Uterus (tissue), 4 donors: ENCODE data around the gene SULT2A1. TPM values are rescaled to one million over a fixed set of nuclear protein-coding genes. Genes with fewer than 3 reads are reported as not detected.

Source experiments
- DNase-seq, 2 donors: peaks; one replicate each; pipeline ENCODE4 v3.0.0-alpha.2; 2019 to 2020
- H3K27ac ChIP-seq, 2 donors: fragments of 200-600 bp; sonication (generic); 1 replicate in 1 of 2; 2 replicates in 1 of 2; pipeline ENCODE4 v1.5.1; 2016 to 2018
- H3K27me3 ChIP-seq, 2 donors: fragments of 200-600 bp; sonication (generic); one replicate each; pipeline ENCODE4 v1.5.1; 2018 to 2019; ENCODE audit warnings: control low read depth in 1 of 2
- H3K36me3 ChIP-seq, 2 donors: fragments of 200-600 bp; sonication (generic); one replicate each; pipeline ENCODE4 v1.5.1; 2019; ENCODE audit warnings: control low read depth in 1 of 2
- H3K4me1 ChIP-seq, 2 donors: fragments of 200-600 bp; sonication (generic); one replicate each; pipeline ENCODE4 v1.5.1; 2018 to 2019; ENCODE audit warnings: control low read depth in 1 of 2
- H3K4me3 ChIP-seq, 2 donors: fragments of 200-600 bp; sonication (generic); 1 replicate in 1 of 2; 2 replicates in 1 of 2; pipeline ENCODE4 v1.5.1; 2018 to 2019; ENCODE audit warnings: mild to moderate bottlenecking in 1 of 2
- H3K9me3 ChIP-seq, 2 donors: fragments of 200-600 bp; sonication (generic); one replicate each; pipeline ENCODE4 v1.5.1; 2019; ENCODE audit warnings: control low read depth in 1 of 2
- POLR2A ChIP-seq, 2 donors: fragments of 450-650 bp; IDR thresholded peaks; one replicate each; pipeline ENCODE4 v1.6.1; 2016; ENCODE audit warnings: antibody characterized with exemption in 2 of 2, mild to moderate bottlenecking in 1 of 2, moderate library complexity in 1 of 2
- intact Hi-C: fragments of 100-400 bp; cut with DNase I; formaldehyde crosslinking; loops from one replicate; pipeline ENCODE4 v1.15.1; 2023; ENCODE audit warnings: low total_unique reads
- total RNA-seq, 4 donors: library from RNA; depleted of rRNA in 3 of 4; stranded (reverse); fragments of >200 nt in 3 of 4; gene quantifications; one replicate each; pipeline versions ENCODE4 v1.1.0 to v1.2.4, GENCODE V29; 2014 to 2023
- TF ChIP-seq, protein P1 (sequence below), 4 experiments: fragments of 200-600 bp in 2 of 4; fragments of 450-650 bp in 2 of 4; sonication (generic) in 2 of 4; IDR thresholded peaks; one replicate each; pipeline ENCODE4 v1.5.1; 2016 to 2019; ENCODE audit warnings: antibody characterized with exemption in 4 of 4, mild to moderate bottlenecking in 2 of 4, moderate library complexity in 1 of 4
- donor health status: DM: yes; HTN: yes; CAD: no.

Gene SULT2A1
- total RNA-seq, 4 donors from 2014 or later, result not detected

DNA sequence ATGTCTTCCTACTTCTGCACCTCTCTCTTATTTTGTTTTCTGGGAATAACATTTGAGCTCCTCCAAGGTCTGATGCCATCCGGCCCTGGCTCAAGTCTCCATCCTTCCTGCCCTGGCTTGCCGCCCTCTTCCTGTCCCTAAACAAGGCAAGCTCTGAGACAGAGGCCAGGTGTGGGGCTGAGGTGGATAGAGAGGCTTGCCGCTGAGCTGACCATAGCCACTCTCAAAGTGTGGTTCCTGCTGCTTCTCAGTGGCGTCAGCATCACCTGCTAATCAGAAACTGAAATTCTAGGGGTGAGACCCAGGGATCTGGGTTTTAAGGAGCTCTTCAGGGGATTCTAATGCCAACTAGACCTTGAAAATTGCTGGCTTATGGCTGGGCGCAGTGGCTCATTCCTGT, 33.1 kb downstream of the SULT2A1 start:
- H3K4me1 ChIP-seq, result no peaks in the 10 kb centered on the region
- H3K9me3 ChIP-seq, result no peaks in the 10 kb centered on the region
- intact Hi-C loops, result no loop called here
- TF ChIP-seq, protein P1, sequence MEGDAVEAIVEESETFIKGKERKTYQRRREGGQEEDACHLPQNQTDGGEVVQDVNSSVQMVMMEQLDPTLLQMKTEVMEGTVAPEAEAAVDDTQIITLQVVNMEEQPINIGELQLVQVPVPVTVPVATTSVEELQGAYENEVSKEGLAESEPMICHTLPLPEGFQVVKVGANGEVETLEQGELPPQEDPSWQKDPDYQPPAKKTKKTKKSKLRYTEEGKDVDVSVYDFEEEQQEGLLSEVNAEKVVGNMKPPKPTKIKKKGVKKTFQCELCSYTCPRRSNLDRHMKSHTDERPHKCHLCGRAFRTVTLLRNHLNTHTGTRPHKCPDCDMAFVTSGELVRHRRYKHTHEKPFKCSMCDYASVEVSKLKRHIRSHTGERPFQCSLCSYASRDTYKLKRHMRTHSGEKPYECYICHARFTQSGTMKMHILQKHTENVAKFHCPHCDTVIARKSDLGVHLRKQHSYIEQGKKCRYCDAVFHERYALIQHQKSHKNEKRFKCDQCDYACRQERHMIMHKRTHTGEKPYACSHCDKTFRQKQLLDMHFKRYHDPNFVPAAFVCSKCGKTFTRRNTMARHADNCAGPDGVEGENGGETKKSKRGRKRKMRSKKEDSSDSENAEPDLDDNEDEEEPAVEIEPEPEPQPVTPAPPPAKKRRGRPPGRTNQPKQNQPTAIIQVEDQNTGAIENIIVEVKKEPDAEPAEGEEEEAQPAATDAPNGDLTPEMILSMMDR (IDR thresholded peaks at IDR 0.05), result no peak
- no peak for TF ChIP-seq POLR2A (IDR thresholded peaks at IDR 0.05)
- no peaks in the 10 kb centered on the region for H3K36me3 ChIP-seq
- peaks cover 0 to 10% of the 10 kb centered on the region in 2 donors for H3K27me3 ChIP-seq
- H3K27ac ChIP-seq, result no peak overlapping the region
- DNase-seq, result no peak
- no peak overlapping the region for H3K4me3 ChIP-seq

DNA sequence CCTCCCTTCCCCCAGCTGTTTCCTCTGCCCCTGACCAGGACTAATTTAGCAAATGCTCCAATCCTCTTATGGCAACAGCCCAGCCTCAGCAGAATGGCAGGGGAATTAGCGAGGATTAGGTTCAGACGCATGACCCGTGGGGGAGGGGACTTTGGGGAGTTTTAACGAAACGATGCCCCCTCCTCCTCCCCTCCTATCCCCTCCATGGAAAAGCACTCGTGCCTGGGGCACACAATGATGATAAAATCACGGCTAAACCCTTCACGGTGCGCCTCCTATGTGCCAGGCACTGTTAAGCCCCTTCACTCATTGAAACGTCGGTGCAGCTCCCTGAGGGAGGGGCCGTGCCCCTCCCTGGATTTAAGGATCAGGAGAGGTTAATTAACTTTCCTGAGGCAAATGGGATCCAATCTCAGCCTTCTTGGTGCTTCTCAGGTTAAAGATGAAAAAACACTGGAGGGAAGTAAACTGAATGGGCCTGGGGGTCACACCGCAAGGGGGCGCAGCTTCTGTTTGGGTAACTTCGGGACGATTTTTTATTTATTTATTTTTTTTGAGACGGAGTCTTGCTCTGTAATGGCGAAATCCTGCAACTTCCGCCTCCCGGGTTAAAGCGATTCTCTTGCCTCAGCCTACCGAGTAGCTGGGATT, 37.2 kb downstream of the SULT2A1 start:
- H3K36me3 ChIP-seq, result no peaks in the 10 kb centered on the region
- H3K27me3 ChIP-seq, result peaks cover 0 to 16% of the 10 kb centered on the region in 2 donors
- no peak overlapping the region for H3K4me3 ChIP-seq
- no peak overlapping the region for H3K27ac ChIP-seq
- no peaks in the 10 kb centered on the region for H3K4me1 ChIP-seq
- no peaks in the 10 kb centered on the region for H3K9me3 ChIP-seq
- no peak for TF ChIP-seq POLR2A (IDR thresholded peaks at IDR 0.05)
- TF ChIP-seq, protein P1 (IDR thresholded peaks at IDR 0.05), result peak in 1 of 4 experiments; percentile 2
- intact Hi-C loops, result no loop called here
- no peak for DNase-seq

DNA sequence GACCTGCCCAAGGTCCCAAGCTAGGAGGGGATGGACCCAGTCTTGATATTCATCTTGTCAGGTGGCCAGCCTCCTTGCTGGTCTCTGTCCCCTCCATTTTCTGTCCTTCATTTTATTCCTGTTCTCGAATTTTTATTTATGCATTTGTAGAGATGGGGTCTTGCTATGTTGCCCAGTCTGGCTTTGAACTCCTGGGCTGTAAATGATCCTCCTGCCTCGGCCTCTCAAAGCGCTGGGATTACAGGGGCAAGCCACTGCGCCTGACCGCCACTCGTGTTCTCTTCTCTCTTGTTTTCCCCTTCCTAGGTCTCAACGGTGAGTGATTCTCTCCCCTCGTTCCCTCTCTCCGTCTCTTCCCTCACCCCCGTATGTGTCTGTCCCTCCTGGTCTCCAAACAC, 37.7 kb downstream of the SULT2A1 start:
- no peak for DNase-seq
- Histone ChIP-seq H3K4me3 (no peak overlapping the region), H3K27me3 (peaks cover 0 to 16% of the 10 kb centered on the region in 2 donors), H3K9me3 (no peaks in the 10 kb centered on the region), H3K27ac (no peak overlapping the region), H3K4me1 (no peaks in the 10 kb centered on the region), H3K36me3 (no peaks in the 10 kb centered on the region)
- TF ChIP-seq, protein P1 (IDR thresholded peaks at IDR 0.05), result no peak
- no peak for TF ChIP-seq POLR2A (IDR thresholded peaks at IDR 0.05)
- intact Hi-C loops, result no loop called here

DNA sequence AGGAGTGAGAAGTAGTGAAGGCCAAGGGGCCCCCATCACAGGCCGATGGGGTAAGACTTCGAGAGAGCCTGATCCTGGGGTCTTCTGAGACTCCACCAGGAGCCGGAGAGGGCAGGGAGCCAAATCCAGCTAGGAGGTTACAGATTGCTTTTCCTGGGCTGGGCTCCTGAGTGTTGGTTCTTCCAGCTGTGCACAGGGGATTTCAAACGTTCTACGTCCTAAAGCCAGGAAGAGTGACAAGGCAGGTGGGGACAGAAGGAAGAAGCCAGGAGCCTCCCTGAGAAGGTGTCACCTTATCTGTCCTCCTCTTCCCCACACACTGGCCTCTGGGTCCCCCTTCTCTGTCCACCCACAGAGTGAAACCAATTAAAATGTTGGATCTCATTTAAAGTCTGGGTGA, 43.2 kb downstream of the SULT2A1 start:
- intact Hi-C loops, result no loop called here
- no peak for DNase-seq

DNA sequence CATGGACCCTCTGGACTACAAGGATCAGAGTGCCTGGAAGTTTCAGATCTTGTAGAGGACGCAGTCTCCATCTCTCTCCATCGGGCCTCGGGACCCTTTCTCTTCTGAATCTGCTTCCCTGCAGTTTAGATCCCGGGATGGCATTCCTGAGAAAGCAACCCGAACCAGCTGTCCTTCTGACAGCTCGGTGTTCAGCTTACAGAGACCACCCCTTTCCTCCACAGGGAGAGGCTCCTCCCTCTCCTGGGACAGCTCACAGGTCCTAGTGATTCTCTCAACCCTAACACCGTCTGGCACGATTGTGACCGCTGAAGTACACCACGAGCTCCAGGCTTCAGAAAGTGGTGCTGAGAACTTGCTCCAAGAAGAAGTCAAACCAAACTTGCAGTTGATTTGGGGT, 46.2 kb downstream of the SULT2A1 start:
- no peaks in the 10 kb centered on the region for H3K27me3 ChIP-seq
- H3K9me3 ChIP-seq, result no peaks in the 10 kb centered on the region
- TF ChIP-seq, protein P1 (IDR thresholded peaks at IDR 0.05), result no peak
- no peak for TF ChIP-seq POLR2A (IDR thresholded peaks at IDR 0.05)

More for the DNA sequence above, 43.2 kb downstream of the SULT2A1 start:
- H3K4me1 ChIP-seq, result no peaks in the 10 kb centered on the region
- no peaks in the 10 kb centered on the region for H3K9me3 ChIP-seq
- peaks cover 0 to 5% of the 10 kb centered on the region in 2 donors for H3K27me3 ChIP-seq
- no peak for TF ChIP-seq POLR2A (IDR thresholded peaks at IDR 0.05)
- TF ChIP-seq, protein P1 (IDR thresholded peaks at IDR 0.05), result no peak
- no peaks in the 10 kb centered on the region for H3K36me3 ChIP-seq
- no peak overlapping the region for H3K27ac ChIP-seq
- H3K4me3 ChIP-seq, result no peak overlapping the region

More for the DNA sequence above, 46.2 kb downstream of the SULT2A1 start:
- Histone ChIP-seq H3K4me3 (no peak overlapping the region), H3K4me1 (no peaks in the 10 kb centered on the region), H3K36me3 (no peaks in the 10 kb centered on the region), H3K27ac (no peak overlapping the region)
- no peak for DNase-seq
- intact Hi-C loops, result no loop called here
